Measurements from ENCODE around the gene BAG2.

GRCh38 chr6:57147401-57147800, 24.7 kb upstream of the BAG2 start:
- TF ChIP-seq CTCF (IDR thresholded peaks at IDR 0.05) (no peak), REST (IDR thresholded peaks at IDR 0.05; ENCODE audit: insufficient read depth in 1 of 2, low read depth in 2 of 2, low read length in 1 of 2) (no peak)
